Immature natural killer cell (primary cell): ENCODE results near the gene ACE. TPM values are rescaled to one million over a fixed set of nuclear protein-coding genes. Genes with fewer than 3 reads are reported as not detected.

Source experiments
- DNase-seq, 3 donors: peaks; one replicate each; pipeline ENCODE4 v3.0.0; 2022; ENCODE audit warnings: mixed read lengths in 1 of 3
- H3K27ac Mint-ChIP-seq, 6 donors: one replicate each; pipeline ENCODE4 v1.8.0; 2020; ENCODE audit warnings: mixed read lengths in 6 of 6, mild to moderate bottlenecking in 5 of 6, inconsistent platforms in 4 of 6, moderate library complexity in 3 of 6
- H3K27me3 Mint-ChIP-seq, 3 donors: one replicate each; pipeline ENCODE4 v1.8.0; 2020 to 2021; ENCODE audit warnings: low read depth in 3 of 3, mild to moderate bottlenecking in 3 of 3, mixed read lengths in 3 of 3, moderate library complexity in 3 of 3, inconsistent platforms in 1 of 3
- H3K36me3 Mint-ChIP-seq, 3 donors: one replicate each; pipeline ENCODE4 v1.8.0; 2020; ENCODE audit warnings: mixed read lengths in 3 of 3, inconsistent platforms in 2 of 3, mild to moderate bottlenecking in 2 of 3
- H3K4me1 Mint-ChIP-seq, 2 donors: one replicate each; pipeline ENCODE4 v1.8.0; 2020; ENCODE audit warnings: inconsistent platforms in 2 of 2, mild to moderate bottlenecking in 2 of 2, mixed read lengths in 2 of 2, moderate library complexity in 1 of 2
- H3K4me3 Mint-ChIP-seq, 5 donors: one replicate each; pipeline ENCODE4 v1.8.0; 2020; ENCODE audit warnings: mild to moderate bottlenecking in 5 of 5, mixed read lengths in 5 of 5, inconsistent platforms in 3 of 5, moderate library complexity in 3 of 5
- H3K9me3 Mint-ChIP-seq, 6 donors: one replicate each; pipeline ENCODE4 v1.8.0; 2020; ENCODE audit warnings: mild to moderate bottlenecking in 6 of 6, mixed read lengths in 6 of 6, inconsistent platforms in 4 of 6, moderate library complexity in 3 of 6
- polyA plus RNA-seq, 3 donors: library from polyadenylated mRNA; unstranded; fragments of 300-500 nt; fragmentation: Illumina TruSeq; gene quantifications; one replicate each; pipeline ENCODE4 v1.2.3, GENCODE V29; 2021

The ACE gene
- polyA plus RNA-seq, 3 donors from 2014 or later: 0.28 TPM; not detected in 2

GRCh38 chr17:63526861-63527260, 50.0 kb downstream of the ACE start:
- H3K4me3 Mint-ChIP-seq: no peak overlapping the region
- peaks cover 0 to 2% (median 0%) of the 10 kb centered on the region in 6 donors for H3K9me3 Mint-ChIP-seq
- DNase-seq: no peak
- peaks cover 8 to 10% of the 10 kb centered on the region in 2 donors for H3K4me1 Mint-ChIP-seq
- peaks cover 0 to 2% (median 0%) of the 10 kb centered on the region in 3 donors for H3K27me3 Mint-ChIP-seq
- H3K27ac Mint-ChIP-seq: no peak overlapping the region
- no peaks in the 10 kb centered on the region for H3K36me3 Mint-ChIP-seq

GRCh38 chr17:63528183-63528582, 51.3 kb downstream of the ACE start:
- Mint-ChIP-seq H3K36me3 (no peaks in the 10 kb centered on the region), H3K27ac (no peak overlapping the region), H3K27me3 (peaks cover 0 to 2% (median 0%) of the 10 kb centered on the region in 3 donors), H3K9me3 (peaks cover 0 to 2% (median 0%) of the 10 kb centered on the region in 6 donors), H3K4me1 (peaks cover 8 to 10% of the 10 kb centered on the region in 2 donors), H3K4me3 (no peak overlapping the region)
- no peak for DNase-seq

DNA sequence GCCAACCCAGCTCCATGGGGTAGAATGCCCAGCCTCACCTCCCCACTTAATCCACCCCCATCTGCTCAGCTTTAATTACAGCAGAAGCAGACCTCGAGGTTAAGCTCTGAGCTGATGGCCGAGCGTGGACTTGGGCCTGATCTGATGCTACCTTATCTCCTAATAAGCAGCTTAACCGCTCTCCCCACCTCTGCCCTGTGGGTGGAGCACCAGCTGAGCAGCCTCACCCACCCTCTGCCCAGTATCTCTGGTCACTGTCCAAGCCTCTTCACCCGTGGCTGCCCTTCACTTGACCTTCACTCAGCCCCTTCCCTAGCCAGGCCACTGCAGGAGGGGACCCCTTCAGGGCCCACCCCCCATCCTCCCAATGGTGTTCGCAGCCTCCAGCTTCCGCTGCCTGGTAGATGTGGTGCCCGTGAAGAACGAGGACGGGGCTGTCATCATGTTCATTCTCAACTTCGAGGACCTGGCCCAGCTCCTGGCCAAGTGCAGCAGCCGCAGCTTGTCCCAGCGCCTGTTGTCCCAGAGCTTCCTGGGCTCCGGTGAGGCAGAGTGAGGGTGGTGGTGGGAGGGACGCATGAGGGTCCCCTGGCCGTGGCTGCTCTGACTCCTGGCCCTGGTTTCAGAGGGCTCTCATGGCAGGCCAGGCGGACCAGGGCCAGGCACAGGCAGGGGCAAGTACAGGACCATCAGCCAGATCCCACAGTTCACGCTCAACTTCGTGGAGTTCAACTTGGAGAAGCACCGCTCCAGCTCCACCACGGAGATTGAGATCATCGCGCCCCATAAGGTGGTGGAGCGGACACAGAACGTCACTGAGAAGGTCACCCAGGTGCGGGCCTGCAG, 53.1 kb downstream of the ACE start:
- Mint-ChIP-seq H3K27ac (no peak overlapping the region), H3K9me3 (no peaks in the 10 kb centered on the region), H3K4me1 (no peaks in the 10 kb centered on the region), H3K36me3 (no peaks in the 10 kb centered on the region), H3K27me3 (peaks cover 0 to 2% (median 2%) of the 10 kb centered on the region in 3 donors), H3K4me3 (no peak overlapping the region)
- DNase-seq: no peak

DNA sequence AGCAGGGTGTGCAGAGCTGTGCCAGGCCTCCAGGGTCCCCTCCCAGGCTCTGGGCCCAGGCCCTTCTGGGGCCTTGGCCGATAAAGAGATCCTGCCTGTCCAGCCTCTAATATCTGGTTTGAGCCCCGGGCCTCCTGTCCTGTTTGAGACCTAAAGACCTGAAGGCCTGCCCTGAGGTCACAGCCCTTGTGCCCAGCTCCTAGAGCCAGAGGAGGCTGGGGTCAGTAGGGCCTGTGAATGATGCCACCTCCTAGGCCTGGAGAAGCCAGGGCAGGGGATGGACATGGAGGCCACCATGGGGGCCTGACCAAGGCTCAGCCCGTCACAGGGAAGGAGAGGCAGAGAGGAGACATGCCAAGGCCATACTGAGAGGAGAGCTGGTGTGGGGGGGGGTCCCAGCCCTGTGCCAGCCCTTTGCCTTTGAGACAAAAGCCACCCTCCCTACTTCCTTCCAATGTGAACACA, 53.7 kb downstream of the ACE start:
- DNase-seq: no peak
- Mint-ChIP-seq H3K4me1 (no peaks in the 10 kb centered on the region), H3K9me3 (no peaks in the 10 kb centered on the region), H3K4me3 (no peak overlapping the region), H3K27ac (no peak overlapping the region), H3K27me3 (peaks cover 0 to 2% (median 2%) of the 10 kb centered on the region in 3 donors), H3K36me3 (no peaks in the 10 kb centered on the region)

GRCh38 chr17:63531022-63531965, 54.4 kb downstream of the ACE start:
- no peak for DNase-seq
- Mint-ChIP-seq H3K27ac (no peak overlapping the region), H3K4me1 (no peaks in the 10 kb centered on the region), H3K27me3 (peaks cover 0 to 7% (median 3%) of the 10 kb centered on the region in 3 donors), H3K4me3 (no peak overlapping the region), H3K9me3 (no peaks in the 10 kb centered on the region), H3K36me3 (no peaks in the 10 kb centered on the region)

- Mint-ChIP-seq H3K4me1 (no peaks in the 10 kb centered on the region), H3K27ac (no peak overlapping the region), H3K9me3 (no peaks in the 10 kb centered on the region)
Observed at GRCh38 chr17:63533433-63534077, 56.7 kb downstream of the ACE start.

GRCh38 chr17:63534078-63534570, 57.3 kb downstream of the ACE start:
- no peak overlapping the region for H3K27ac Mint-ChIP-seq
- no peaks in the 10 kb centered on the region for H3K36me3 Mint-ChIP-seq
- no peak for DNase-seq
- peaks cover 0 to 13% (median 7%) of the 10 kb centered on the region in 3 donors for H3K27me3 Mint-ChIP-seq
- no peaks in the 10 kb centered on the region for H3K9me3 Mint-ChIP-seq
- H3K4me3 Mint-ChIP-seq: no peak overlapping the region
- no peaks in the 10 kb centered on the region for H3K4me1 Mint-ChIP-seq

More at GRCh38 chr17:63533433-63534077, 56.7 kb downstream of the ACE start:
- no peak overlapping the region for H3K4me3 Mint-ChIP-seq
- H3K27me3 Mint-ChIP-seq: peaks cover 0 to 10% (median 3%) of the 10 kb centered on the region in 3 donors
- H3K36me3 Mint-ChIP-seq: no peaks in the 10 kb centered on the region
- no peak for DNase-seq

DNA sequence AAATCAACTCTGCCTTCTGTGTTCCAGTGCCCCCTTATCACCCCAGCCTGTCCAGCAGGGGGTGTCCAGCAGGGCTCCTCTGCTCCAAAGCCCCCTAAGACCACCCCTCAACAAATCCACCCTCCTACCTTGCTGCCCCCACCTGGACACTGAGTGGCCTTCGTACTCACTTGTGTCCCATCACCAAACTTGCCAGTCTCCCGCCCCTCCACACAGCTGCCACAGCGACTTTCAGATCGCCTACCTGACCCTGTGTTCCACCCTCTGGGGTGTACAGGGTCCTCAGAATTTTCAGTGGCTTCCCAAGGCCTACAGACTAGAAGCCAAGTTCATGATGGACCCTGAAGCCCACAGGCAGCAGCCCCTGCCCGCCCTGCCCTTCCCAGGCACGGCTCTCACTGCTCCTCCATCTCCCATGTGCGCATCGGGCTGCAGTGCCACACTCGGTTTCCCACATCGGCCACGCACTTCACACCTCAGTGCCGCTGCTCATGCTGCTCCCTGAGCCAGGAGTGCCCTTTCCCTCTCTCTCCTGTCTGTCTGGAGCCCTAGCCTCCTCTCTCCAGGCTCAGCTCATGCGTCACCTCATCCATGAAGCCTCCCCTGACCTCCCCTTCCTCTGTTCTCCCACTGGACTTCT, 58.1 kb downstream of the ACE start:
- no peaks in the 10 kb centered on the region for H3K36me3 Mint-ChIP-seq
- H3K9me3 Mint-ChIP-seq: peaks cover 0 to 2% (median 0%) of the 10 kb centered on the region in 6 donors
- no peaks in the 10 kb centered on the region for H3K4me1 Mint-ChIP-seq
- H3K4me3 Mint-ChIP-seq: no peak overlapping the region
- H3K27ac Mint-ChIP-seq: no peak overlapping the region
- H3K27me3 Mint-ChIP-seq: peaks cover 0 to 19% (median 11%) of the 10 kb centered on the region in 3 donors
- no peak for DNase-seq

DNA sequence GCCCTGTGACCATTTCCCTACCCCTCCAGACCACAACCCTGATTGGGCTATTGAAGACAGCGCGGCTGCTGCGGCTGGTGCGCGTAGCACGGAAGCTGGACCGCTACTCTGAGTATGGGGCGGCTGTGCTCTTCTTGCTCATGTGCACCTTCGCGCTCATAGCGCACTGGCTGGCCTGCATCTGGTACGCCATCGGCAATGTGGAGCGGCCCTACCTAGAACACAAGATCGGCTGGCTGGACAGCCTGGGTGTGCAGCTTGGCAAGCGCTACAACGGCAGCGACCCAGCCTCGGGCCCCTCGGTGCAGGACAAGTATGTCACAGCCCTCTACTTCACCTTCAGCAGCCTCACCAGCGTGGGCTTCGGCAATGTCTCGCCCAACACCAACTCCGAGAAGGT, 58.8 kb downstream of the ACE start:
- H3K9me3 Mint-ChIP-seq: peaks cover 0 to 2% (median 0%) of the 10 kb centered on the region in 6 donors
- H3K27ac Mint-ChIP-seq: no peak overlapping the region
- H3K4me1 Mint-ChIP-seq: no peaks in the 10 kb centered on the region
- H3K27me3 Mint-ChIP-seq: peaks cover 0 to 22% (median 13%) of the 10 kb centered on the region in 3 donors
- no peak for DNase-seq
- H3K4me3 Mint-ChIP-seq: no peak overlapping the region
- no peaks in the 10 kb centered on the region for H3K36me3 Mint-ChIP-seq

DNA sequence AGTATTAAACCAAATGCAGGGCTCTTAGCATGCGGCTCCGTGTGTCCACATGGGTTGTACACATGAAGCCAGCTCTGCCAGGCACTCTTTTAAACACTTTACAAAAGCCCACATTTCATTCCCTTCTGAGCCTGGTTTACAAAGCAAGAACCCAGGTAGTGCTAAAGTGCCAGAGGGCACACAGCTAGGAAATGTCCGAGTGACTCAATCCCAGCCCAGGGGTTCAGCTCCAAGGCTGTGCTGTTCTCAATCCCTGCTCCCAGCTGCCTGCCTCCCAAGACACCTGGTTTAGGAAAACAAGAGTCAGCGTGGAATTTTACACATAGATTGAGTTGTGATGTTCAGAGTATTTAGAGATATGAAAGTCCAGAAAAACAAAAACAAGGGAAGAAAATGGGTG, 60.1 kb downstream of the ACE start:
- no peaks in the 10 kb centered on the region for H3K4me1 Mint-ChIP-seq
- H3K27ac Mint-ChIP-seq: no peak overlapping the region
- peaks cover 0 to 28% (median 13%) of the 10 kb centered on the region in 3 donors for H3K27me3 Mint-ChIP-seq
- no peak overlapping the region for H3K4me3 Mint-ChIP-seq
- H3K36me3 Mint-ChIP-seq: no peaks in the 10 kb centered on the region
- no peak for DNase-seq
- peaks cover 0 to 2% (median 0%) of the 10 kb centered on the region in 6 donors for H3K9me3 Mint-ChIP-seq

GRCh38 chr17:63537991-63538692, 61.3 kb downstream of the ACE start:
- Mint-ChIP-seq H3K27ac (no peak overlapping the region), H3K4me3 (no peak overlapping the region), H3K27me3 (peaks cover 0 to 28% (median 15%) of the 10 kb centered on the region in 3 donors), H3K36me3 (no peaks in the 10 kb centered on the region), H3K9me3 (peaks cover 0 to 2% (median 0%) of the 10 kb centered on the region in 6 donors), H3K4me1 (no peaks in the 10 kb centered on the region)
- no peak for DNase-seq
